Epithelial cell of proximal tubule (primary cell): ENCODE measurements around the gene SFI1. TPM values are rescaled to one million over a fixed set of nuclear protein-coding genes. Genes with fewer than 3 reads are reported as not detected.

Source experiments
- DNase-seq: peaks from one replicate; pipeline ENCODE4 v3.0.0-alpha.2; 2011; ENCODE audit warnings: low read depth
- H3K4me3 ChIP-seq: 2 replicates; pipeline ENCODE4 v1.5.1; 2011; ENCODE audit warnings: low read depth, mild to moderate bottlenecking, low read length
- total RNA-seq: library from RNA; depleted of rRNA; stranded (reverse); fragments of >200 nt; gene quantifications from 2 replicates; pipeline ENCODE4 v1.2.3, GENCODE V29; 2015
- TF ChIP-seq, protein P1 (sequence below): conservative IDR thresholded peaks from 2 replicates; pipeline ENCODE4 v1.5.1; 2012; ENCODE audit warnings: low read depth, mild to moderate bottlenecking, low read length

SFI1 gene, protein sequence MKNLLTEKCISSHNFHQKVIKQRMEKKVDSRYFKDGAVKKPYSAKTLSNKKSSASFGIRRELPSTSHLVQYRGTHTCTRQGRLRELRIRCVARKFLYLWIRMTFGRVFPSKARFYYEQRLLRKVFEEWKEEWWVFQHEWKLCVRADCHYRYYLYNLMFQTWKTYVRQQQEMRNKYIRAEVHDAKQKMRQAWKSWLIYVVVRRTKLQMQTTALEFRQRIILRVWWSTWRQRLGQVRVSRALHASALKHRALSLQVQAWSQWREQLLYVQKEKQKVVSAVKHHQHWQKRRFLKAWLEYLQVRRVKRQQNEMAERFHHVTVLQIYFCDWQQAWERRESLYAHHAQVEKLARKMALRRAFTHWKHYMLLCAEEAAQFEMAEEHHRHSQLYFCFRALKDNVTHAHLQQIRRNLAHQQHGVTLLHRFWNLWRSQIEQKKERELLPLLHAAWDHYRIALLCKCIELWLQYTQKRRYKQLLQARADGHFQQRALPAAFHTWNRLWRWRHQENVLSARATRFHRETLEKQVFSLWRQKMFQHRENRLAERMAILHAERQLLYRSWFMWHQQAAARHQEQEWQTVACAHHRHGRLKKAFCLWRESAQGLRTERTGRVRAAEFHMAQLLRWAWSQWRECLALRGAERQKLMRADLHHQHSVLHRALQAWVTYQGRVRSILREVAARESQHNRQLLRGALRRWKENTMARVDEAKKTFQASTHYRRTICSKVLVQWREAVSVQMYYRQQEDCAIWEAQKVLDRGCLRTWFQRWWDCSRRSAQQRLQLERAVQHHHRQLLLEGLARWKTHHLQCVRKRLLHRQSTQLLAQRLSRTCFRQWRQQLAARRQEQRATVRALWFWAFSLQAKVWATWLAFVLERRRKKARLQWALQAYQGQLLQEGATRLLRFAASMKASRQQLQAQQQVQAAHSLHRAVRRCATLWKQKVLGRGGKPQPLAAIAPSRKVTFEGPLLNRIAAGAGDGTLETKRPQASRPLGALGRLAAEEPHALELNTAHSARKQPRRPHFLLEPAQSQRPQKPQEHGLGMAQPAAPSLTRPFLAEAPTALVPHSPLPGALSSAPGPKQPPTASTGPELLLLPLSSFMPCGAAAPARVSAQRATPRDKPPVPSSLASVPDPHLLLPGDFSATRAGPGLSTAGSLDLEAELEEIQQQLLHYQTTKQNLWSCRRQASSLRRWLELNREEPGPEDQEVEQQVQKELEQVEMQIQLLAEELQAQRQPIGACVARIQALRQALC
- 14.7 and 26.0 TPM in 2 replicates for total RNA-seq

DNA sequence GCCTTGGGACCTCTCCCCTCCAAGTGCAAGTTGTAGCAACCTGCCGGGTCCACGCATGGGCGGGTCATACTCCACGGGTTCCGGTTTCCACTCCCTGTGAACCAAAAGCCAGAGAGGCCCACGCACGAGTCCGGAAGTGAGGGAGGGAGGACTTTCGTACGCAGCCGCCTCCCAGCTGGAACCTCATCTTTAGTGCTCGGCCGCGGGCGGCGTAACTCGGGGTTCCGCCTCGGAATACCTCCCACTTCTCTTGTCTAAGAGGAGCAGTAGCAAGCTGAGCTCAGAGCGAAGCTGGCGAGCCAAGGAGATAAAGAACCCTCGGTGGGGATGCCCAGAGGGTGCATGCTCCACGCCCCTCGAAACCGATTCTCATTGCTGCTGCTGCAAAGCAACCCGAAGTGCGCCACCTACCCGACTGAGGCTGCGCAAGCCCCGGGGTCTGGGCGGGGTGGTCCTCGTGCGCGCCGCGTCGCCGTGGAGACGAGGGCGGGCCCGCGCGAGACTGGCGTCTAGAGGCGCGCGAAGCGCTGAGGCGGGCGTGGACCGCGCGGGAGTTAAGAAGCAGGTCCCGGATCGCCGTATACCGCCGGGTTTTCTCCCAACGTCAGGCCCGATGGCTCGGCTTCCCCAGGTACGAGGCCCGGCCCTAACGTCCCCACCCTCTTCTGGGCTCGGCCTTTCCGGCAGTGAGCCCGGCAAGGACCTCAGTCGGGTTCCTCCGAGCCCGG lies at the start of gene SFI1:
Gene SFI1, plus strand, starts transcription at position 530 of the 728 bp plus-strand sequence. CDS start 11,749 bp downstream, outside the sequence.
- TF ChIP-seq, protein P1, sequence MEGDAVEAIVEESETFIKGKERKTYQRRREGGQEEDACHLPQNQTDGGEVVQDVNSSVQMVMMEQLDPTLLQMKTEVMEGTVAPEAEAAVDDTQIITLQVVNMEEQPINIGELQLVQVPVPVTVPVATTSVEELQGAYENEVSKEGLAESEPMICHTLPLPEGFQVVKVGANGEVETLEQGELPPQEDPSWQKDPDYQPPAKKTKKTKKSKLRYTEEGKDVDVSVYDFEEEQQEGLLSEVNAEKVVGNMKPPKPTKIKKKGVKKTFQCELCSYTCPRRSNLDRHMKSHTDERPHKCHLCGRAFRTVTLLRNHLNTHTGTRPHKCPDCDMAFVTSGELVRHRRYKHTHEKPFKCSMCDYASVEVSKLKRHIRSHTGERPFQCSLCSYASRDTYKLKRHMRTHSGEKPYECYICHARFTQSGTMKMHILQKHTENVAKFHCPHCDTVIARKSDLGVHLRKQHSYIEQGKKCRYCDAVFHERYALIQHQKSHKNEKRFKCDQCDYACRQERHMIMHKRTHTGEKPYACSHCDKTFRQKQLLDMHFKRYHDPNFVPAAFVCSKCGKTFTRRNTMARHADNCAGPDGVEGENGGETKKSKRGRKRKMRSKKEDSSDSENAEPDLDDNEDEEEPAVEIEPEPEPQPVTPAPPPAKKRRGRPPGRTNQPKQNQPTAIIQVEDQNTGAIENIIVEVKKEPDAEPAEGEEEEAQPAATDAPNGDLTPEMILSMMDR = peak; percentile 30

DNA sequence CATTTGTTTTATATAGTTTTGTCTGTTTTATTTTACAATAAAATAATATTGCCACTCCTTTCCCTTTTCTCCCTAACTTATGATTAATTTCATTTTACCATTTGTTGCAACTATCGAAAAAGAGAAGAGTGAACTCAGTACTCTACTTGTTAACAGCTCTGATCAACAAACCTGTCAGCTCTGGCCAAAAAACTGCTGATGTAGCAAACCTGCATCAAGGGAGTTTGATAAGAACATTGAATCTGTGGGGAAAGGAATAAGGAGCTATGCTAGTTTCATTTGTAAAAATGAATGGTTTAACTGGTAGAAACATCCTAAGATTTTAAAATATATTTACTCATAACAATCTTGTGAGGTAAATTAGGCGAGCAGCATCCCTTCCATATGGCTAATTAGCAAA lies 49.6 kb upstream of the SFI1 start:
- no peak overlapping the region for H3K4me3 ChIP-seq
- TF ChIP-seq, protein P1 = no peak
- DNase-seq = no peak

More for the DNA sequence above, at the start of gene SFI1:
- H3K4me3 ChIP-seq = peak within 1 kb of the TSS; percentile 95
- no peak for DNase-seq

DNA sequence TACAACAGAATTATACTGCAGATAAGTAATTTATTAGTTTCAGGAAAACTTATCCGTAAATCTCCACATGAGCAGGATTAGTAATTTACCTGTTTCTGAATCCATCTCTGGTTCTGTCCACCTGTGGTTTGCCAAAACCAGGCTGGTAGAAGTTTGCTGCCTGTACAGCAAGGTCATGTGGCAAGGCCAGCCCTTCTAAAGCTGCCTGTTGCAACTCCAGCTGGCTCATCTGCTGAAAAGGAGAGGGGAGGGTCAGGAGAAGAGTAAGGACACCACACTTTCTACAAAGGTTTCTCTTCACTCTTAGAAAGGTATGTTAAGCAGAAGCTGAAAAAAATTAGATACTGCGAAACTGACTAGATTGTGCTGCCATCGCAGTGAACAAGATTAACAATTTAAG lies 49.0 kb upstream of the SFI1 start:
- TF ChIP-seq, protein P1 = no peak
- no peak overlapping the region for H3K4me3 ChIP-seq
- no peak for DNase-seq

DNA sequence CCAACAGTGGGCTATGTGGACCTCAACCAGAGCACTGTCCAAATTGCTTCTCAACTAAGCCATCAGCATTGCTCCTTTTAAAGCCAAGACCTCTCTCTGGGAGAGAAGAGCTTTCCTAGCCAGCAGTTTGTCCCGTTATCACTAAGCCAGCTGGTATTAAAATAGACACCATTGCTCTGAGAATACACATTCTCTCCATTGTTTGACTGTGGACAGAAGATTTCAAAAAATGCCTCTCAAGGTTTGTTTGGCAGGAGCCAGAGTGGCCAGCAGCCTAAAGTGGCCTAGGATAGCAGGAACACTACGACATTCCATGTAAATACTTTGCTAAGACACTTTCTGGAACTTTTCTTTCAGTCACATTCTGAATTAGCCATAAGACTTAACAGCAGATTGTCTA lies 48.0 kb upstream of the SFI1 start:
- H3K4me3 ChIP-seq = no peak overlapping the region

DNA sequence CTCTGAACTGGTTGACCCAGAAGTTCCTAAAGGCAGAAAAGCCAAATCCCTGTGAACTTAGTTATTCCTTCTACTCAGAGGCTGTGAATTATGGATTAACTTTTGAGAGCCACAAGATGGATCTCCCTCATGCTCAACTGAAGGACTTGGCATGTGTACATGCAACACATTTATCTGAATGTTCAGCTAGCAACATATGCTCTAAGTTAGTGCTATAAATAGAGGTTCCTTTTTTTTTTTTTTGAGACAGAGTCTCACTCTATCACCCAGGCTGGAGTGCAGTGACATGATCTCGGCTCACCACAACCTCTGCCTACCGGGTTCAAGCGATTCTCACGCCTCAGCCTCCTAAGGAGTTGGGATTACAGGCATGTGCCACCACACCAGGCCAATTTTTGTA lies 46.8 kb upstream of the SFI1 start:
- TF ChIP-seq, protein P1 = no peak
- no peak for DNase-seq
- no peak overlapping the region for H3K4me3 ChIP-seq

More for the DNA sequence above, 48.0 kb upstream of the SFI1 start:
- DNase-seq = no peak
- TF ChIP-seq, protein P1 = no peak
